Right lobe of liver (tissue), 6 donors: ENCODE measurements around the gene RAB38. TPM values are rescaled to one million over a fixed set of nuclear protein-coding genes. Genes with fewer than 3 reads are reported as not detected.

Source experiments
- ATAC-seq, 4 donors: fragments of 200-7000 bp; cut with Tn5 transposase; one replicate each; pipeline ENCODE4 v1.9.1; 2020; ENCODE audit warnings: mild to moderate bottlenecking in 4 of 4, moderate library complexity in 4 of 4
- DNase-seq, 3 donors: peaks; one replicate each; pipeline ENCODE4 v3.0.0-alpha.2; 2020
- H3K27ac ChIP-seq, 3 donors: fragments of 200-600 bp; one replicate each; pipeline ENCODE4 v1.8.0; 2022
- H3K27me3 ChIP-seq, 2 donors: fragments of 200-600 bp; one replicate each; pipeline ENCODE4 v1.8.0; 2022
- H3K36me3 ChIP-seq, 4 donors: fragments of 200-600 bp; sonication (generic) in 1 of 4; one replicate each; pipeline versions ENCODE4 v1.5.1 to v1.8.0; 2017 to 2022; ENCODE audit warnings: control low read depth in 1 of 4
- H3K4me1 ChIP-seq, 4 donors: fragments of 200-600 bp; sonication (generic) in 1 of 4; one replicate each; pipeline versions ENCODE4 v1.5.1 to v1.8.0; 2017 to 2022; ENCODE audit warnings: control low read depth in 1 of 4
- H3K4me3 ChIP-seq, 3 donors: fragments of 200-600 bp; one replicate each; pipeline ENCODE4 v1.8.0; 2022
- H3K9me3 ChIP-seq, 4 donors: fragments of 200-600 bp; sonication (generic) in 1 of 4; one replicate each; pipeline versions ENCODE4 v1.5.1 to v1.8.0; 2017 to 2022; ENCODE audit warnings: control low read depth in 1 of 4
- CTCF ChIP-seq, 4 donors: fragments of 200-600 bp in 3 of 4; fragments of 450-650 bp in 1 of 4; IDR thresholded peaks; one replicate each; pipeline versions ENCODE4 v1.5.1 to v1.8.0; 2016 to 2022; ENCODE audit warnings: antibody characterized with exemption in 4 of 4, mild to moderate bottlenecking in 2 of 4
- POLR2A ChIP-seq: fragments of 450-650 bp; IDR thresholded peaks from one replicate; pipeline ENCODE4 v1.6.1; 2017; ENCODE audit warnings: antibody characterized with exemption, mild to moderate bottlenecking
- WGBS: methylation state at CpG from one replicate; pipeline ENCODE4 v1.1.6; 2018; ENCODE audit warnings: low coverage, low lambda C conversion rate; ENCODE audit not compliant: insufficient coverage; ENCODE audit errors: missing lambda C conversion rate; 5-methylcytosine and 5-hydroxymethylcytosine counted together
- intact Hi-C, 2 donors: fragments of 100-400 bp; cut with DNase I; formaldehyde crosslinking; loops; one replicate each; pipeline versions ENCODE4 v1.11.2 to v1.14.1; 2022
- total RNA-seq, 6 experiments: library from RNA; depleted of rRNA in 2 of 6; stranded (reverse); fragments of >200 nt in 2 of 6; fragmentation: NEBNext Ultra II Directional in 3 of 6; extraction: Animal tissue kit (Norgen Biotek cat#: 25700) in 3 of 6; gene quantifications; one replicate each; pipeline versions ENCODE4 v1.1.0 to v1.2.4, GENCODE V29; 2016 to 2023
- donor health status: DM: no; HTN: yes; CAD: no.
- donor health status: DM: no; HTN: no; CAD: no.
- donor health status: DM: no; HTN: no; CAD: no.
- donor health status: DM: no; HTN: yes; CAD: no.
- donor health status: DM: no; HTN: yes; CAD: no.

RAB38 gene
- total RNA-seq, 6 experiments from 2014 or later: 0.19 to 1.0 (median 0.70) TPM

GRCh38 chr11:88105526-88105925 is 69.7 kb downstream of the RAB38 start:
- Histone ChIP-seq H3K4me1 (peaks cover 0 to 21% (median 0%) of the 10 kb centered on the region in 4 donors), H3K4me3 (no peak overlapping the region), H3K27ac (no peak overlapping the region), H3K27me3 (no peaks in the 10 kb centered on the region), H3K36me3 (no peaks in the 10 kb centered on the region), H3K9me3 (no peaks in the 10 kb centered on the region)
- intact Hi-C loops: no loop called here
- DNase-seq (no peak), ATAC-seq (no peak)
- TF ChIP-seq CTCF (IDR thresholded peaks at IDR 0.05) (no peak), POLR2A (no peak)
- WGBS: 8% methylated on average over 1 of the region's 1 CpG

- no peak for TF ChIP-seq POLR2A
- no peak for TF ChIP-seq CTCF (IDR thresholded peaks at IDR 0.05)
- H3K36me3 ChIP-seq: no peaks in the 10 kb centered on the region
- H3K27ac ChIP-seq: peak overlapping the region in 2 of 3 donors; percentile 56 to 58
- no peaks in the 10 kb centered on the region for H3K27me3 ChIP-seq
- no peaks in the 10 kb centered on the region for H3K9me3 ChIP-seq
- H3K4me3 ChIP-seq: no peak overlapping the region
- ATAC-seq (peak; percentile 92 to 98 (median 94)), DNase-seq (no peak)
- H3K4me1 ChIP-seq: peaks cover 0 to 21% (median 0%) of the 10 kb centered on the region in 4 donors
- intact Hi-C loops: no loop called here
Observed at GRCh38 chr11:88104408-88104807, 70.8 kb downstream of the RAB38 start.

GRCh38 chr11:88103337-88104206 is 71.7 kb downstream of the RAB38 start:
- Histone ChIP-seq H3K36me3 (no peaks in the 10 kb centered on the region), H3K27me3 (no peaks in the 10 kb centered on the region), H3K9me3 (no peaks in the 10 kb centered on the region), H3K4me3 (no peak overlapping the region), H3K27ac (peak overlapping the region in 2 of 3 donors; percentile 56 to 58), H3K4me1 (peaks cover 0 to 21% (median 0%) of the 10 kb centered on the region in 4 donors)
- peak; percentile 54 to 80 (median 67) for TF ChIP-seq CTCF (IDR thresholded peaks at IDR 0.05)
- TF ChIP-seq POLR2A: no peak
- 60% methylated on average over 9 of the region's 9 CpGs for WGBS
- intact Hi-C loops: no loop called here
- DNase-seq (peak; percentile 19 to 58 (median 31)), ATAC-seq (peak; percentile 87 to 93 (median 90))

GRCh38 chr11:88102598-88102934 is 72.7 kb downstream of the RAB38 start:
- no peaks in the 10 kb centered on the region for H3K9me3 ChIP-seq
- no peak for TF ChIP-seq POLR2A
- TF ChIP-seq CTCF (IDR thresholded peaks at IDR 0.05): no peak
- no peak overlapping the region for H3K27ac ChIP-seq
- no peaks in the 10 kb centered on the region for H3K27me3 ChIP-seq
- H3K4me1 ChIP-seq: peaks cover 0 to 21% (median 0%) of the 10 kb centered on the region in 4 donors
- 51% methylated on average over 3 of the region's 3 CpGs for WGBS
- ATAC-seq: no peak
- H3K4me3 ChIP-seq: no peak overlapping the region
- no peak for DNase-seq
- intact Hi-C loops: no loop called here
- H3K36me3 ChIP-seq: no peaks in the 10 kb centered on the region
